ENCODE data around the gene PLCB4.

Gene PLCB4

GRCh38 chr20:9286501-9287461, 217.9 kb downstream of the PLCB4 start:
- DNase-seq, result no peak

- DNase-seq, result peak; percentile 22 to 39
Observed at GRCh38 chr20:9287826-9288225, 218.9 kb downstream of the PLCB4 start.

DNA sequence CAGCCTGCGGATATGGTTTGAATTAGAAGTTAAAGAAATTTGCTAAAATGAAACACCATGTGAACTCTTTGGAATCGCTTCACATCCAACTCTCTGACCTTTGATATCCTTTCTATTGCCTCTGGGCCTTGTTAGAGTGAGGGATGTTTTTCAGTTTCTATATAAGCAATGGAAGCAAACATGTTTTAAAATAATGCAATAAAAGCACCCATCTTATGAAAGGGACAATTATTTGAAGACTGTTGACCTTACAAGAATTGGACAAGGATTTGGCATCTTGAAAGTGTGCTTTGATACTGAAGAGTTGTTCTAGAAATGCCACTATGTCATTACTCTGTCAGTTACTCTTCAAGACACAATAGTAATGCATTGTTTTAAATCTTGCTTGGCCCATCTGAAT, 221.4 kb downstream of the PLCB4 start:
- DNase-seq, result no peak

- DNase-seq, result no peak
Observed at GRCh38 chr20:9293145-9293544, 224.3 kb downstream of the PLCB4 start.

GRCh38 chr20:9294041-9294440, 225.2 kb downstream of the PLCB4 start:
- DNase-seq, result no peak

DNA sequence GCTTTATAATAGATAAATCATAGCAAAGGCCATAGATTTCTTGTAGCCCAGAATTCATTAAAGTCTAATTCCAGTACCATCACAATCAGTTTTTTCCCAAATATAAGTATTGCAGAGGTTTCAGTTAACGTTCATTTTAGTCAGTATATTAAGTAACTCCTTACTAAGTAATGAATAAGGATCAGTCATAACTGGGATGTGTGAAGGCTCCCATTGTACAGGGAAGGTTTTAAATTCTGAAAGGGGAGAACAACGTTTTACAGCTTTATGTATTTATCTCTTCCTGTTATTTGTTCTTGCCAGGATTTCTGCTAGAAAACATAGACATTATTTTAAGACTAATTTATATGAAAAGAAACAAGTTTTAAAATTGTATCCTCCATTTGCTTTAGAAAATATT, 230.0 kb downstream of the PLCB4 start:
- DNase-seq, result no peak

- DNase-seq, result no peak
Observed at GRCh38 chr20:9300080-9300479, 231.2 kb downstream of the PLCB4 start.

DNA sequence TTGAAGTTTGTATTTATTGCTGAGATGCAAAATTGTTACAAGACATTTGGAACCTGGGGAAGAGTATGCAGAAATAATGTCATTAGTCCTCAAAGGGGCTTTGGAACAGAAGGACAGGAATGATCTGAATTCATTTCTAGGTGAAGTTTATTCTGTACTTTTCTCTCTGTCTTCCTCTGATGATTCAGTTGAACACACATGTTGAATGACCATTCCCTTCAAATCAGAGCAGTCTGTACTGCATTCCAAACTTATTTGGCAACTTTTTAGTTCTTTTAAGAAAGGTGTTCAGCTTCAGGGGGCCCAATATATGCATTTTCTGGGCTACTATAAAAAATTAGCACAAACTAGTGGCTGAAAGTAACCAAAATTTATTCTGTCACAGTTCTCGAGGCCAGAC, 231.6 kb downstream of the PLCB4 start:
- DNase-seq, result no peak

- DNase-seq, result peak; percentile 47 to 84
Observed at GRCh38 chr20:9301129-9302090, 232.5 kb downstream of the PLCB4 start.

GRCh38 chr20:9302091-9302462, 233.2 kb downstream of the PLCB4 start:
- no peak for DNase-seq

- no peak for DNase-seq
Observed at GRCh38 chr20:9306521-9306920, 237.6 kb downstream of the PLCB4 start.

DNA sequence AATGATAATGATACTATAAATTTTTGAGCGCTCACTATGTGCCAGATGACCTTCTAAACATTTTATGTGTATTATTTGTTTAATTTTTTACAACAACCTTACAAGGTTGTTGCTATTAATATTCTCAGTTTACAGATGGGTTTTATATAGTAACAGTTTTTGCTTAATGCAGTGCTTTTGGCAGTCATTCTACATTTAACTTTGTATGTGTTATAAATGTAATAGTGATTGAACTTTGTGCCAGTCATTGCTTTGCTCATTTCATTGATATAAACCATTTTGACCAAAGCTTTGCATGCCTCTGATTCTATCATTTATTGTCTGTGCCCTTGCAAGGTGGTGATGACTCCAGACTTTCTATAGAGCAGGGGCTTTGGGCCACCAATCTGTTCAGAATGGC, 239.2 kb downstream of the PLCB4 start:
- no peak for DNase-seq

DNA sequence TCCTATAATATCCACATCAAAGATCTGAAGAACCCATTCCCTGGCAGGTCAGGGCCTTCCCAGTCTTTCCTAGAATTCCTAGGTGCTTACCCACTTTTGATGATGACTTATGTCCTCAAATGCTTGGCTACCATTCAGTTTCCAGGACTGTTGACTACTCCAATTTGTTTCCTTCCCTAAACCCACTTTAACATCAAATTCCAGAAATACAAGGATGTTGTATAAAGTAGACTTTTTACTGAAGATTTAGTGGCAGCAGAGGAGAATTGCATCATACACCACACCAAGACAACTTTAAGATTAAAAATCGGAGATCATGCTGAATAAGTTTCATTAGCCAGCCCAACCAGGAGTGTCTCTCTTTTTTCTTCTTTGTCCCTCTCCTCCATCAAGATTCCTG, 242.2 kb downstream of the PLCB4 start:
- DNase-seq, result no peak

GRCh38 chr20:9319687-9320384, 250.9 kb downstream of the PLCB4 start:
- no peak for DNase-seq

DNA sequence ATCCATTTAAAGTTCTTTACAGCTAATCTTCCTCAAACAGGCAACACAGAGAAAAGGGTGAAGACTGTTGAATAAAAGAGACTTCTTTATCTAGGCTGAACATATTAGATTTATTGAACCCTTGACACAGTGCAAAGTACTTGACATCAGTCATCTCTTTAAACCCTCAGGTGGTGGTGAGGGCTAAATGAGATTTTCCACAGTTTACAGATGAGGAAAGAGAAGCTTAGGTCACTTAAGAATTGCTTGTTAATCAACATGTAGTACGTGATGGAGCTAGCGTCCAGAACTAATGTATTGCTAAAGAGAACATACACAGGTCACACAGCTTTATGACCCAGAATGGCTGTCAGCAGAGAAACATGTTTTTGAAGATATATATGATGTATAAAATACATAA, 252.1 kb downstream of the PLCB4 start:
- no peak for DNase-seq

DNA sequence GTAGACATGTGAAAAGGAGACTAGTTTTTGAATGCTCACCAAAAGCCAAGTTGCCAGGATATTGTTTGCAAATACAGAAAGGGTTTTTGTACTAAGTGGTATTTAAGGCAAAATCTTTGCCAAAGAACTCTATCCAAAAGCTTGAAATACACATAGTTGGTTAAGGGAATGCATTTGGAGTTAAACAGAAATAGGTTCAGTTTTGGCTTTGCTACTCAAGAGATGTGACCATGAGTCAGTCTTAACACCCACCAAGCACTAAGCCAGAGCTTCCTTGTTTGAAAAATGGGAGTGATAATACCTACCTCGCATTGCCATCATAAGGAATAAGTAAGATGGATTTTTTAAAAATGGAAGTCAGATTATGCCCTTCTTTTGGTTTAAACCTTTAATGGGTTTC, 253.8 kb downstream of the PLCB4 start:
- DNase-seq, result no peak

- DNase-seq, result peak in 1 of 2 experiments; percentile 5
Observed at GRCh38 chr20:9323622-9324021, 254.7 kb downstream of the PLCB4 start.

DNA sequence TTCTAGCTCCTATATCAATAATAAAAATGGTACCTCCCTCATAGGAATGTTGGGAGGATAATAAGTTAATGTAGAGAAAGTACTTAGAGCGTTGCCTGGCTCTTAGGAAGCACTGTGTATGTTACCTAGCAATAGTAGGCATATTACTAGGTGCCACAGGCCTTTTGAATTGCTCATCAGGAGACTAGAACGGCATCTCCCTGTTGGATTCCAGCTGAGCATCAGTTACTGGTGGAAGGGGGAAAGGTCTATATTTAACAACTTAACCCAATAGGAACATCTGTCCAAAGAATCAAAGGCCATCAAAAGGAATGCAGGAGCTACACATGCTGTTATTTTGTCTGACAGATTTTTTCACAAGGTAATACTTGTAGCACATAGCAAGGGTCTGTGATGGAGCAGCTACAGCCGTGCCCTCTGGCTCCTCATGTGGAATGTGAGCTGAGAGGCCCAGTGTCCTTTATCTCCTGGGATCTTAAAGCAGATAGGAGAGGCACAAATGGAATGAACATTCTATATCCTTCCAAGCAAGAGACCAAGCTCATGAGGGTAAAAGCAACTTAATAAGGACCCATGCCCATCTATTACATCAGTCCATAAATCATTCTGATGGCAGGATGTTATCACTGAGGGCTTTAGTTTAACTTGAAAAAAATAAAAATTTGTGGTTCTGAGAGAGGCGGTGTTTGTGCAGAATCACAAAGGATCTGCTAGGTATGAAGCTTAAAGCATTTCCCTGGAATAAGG, 260.6 kb downstream of the PLCB4 start:
- no peak for DNase-seq

- no peak for DNase-seq
Observed at GRCh38 chr20:9330151-9330550, 261.3 kb downstream of the PLCB4 start.

DNA sequence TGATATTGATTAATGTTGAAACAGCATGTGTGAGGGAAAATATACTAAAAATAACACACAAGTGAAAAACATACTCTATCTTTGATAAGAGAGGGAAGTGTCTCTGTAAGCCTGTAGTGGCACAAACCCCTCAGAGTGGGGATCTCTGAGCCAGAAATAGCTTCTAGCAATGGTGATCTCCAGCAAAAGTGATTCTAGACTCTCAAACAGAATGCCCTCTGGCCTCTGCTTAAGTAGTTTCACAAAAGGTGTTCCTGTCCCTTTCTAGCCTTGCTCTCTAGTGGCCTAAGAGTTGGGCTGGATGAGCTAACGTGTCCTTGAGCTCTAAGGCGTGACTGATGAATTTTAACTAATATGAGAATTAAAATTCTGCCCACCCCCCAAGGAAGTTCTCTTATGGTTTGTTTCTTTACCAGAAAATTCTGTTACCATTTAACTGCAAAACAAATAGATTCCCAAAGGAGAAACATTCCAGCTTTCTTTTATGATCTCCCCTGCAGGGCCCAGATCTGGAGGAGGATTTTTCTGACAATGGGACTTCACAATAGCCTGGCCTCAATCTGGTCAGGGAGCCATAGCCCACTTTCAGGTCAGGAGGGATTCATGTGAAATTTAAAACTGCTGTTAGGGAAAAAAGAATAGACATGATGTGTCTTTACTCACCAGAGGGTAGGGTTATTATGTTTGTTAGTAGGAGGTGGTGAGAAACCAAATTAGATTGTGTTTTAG, 263.0 kb downstream of the PLCB4 start:
- DNase-seq, result no peak

DNA sequence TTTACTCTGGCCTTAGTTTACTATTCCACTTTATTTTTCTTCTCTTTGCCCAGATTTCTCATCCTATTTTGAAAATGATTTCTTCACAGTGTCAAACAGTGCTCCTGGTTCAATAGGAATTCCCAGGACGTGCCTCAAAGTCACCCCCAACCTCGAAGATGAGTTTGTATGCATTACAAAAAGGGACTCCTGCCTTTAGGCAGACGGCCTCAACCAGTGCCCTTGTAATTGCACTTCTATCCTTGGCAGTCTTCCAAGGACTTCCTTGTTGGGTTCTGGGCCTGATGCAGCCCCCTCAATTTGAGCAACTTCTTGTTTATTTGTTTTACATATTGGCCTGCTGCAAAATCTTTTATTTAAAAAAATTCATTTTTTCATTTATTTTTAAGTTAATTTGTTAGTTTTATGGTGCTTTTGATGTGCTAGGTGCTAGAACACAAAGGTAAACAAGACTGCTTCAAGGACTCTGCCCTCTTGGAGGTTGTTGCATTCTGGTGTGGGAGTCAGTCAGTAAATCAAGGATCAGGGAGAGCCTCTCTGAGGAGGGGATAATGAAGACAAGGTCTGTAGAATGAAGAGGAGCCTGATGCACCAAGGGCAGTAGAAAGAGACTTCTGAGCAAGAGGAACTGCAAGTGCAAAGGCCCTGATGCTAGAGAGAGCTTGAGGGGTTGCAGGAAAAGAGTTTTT, 264.0 kb downstream of the PLCB4 start:
- DNase-seq, result peak in 1 of 2 experiments; percentile 50
